ENCODE results near the gene OGFR. TPM values are rescaled to one million over a fixed set of nuclear protein-coding genes. Genes with fewer than 3 reads are reported as not detected.
A peak's percentile ranks its signal among the peaks of the same experiment; 100 is the strongest.

Gene OGFR
- total RNA-seq = 10 to 100 TPM; 73.3 to 88.3 (median 76.3) TPM

GRCh38 chr20:62804627-62805154 lies at the start of gene OGFR:
Gene OGFR, plus strand, starts transcription at chr20:62804835. Its CDS starts 25 bp downstream, at chr20:62804860.
- DNase-seq = peak; percentile 80 to 88 (median 85)
- no peaks in the 10 kb centered on the region for H3K27me3 ChIP-seq
- peak within 1 kb of the TSS; percentile 83 to 98 (median 90) for H3K27ac ChIP-seq
- H3K9me3 ChIP-seq = no peaks in the 10 kb centered on the region
- H3K4me1 ChIP-seq = peaks cover 3 to 32% (median 17%) of the 10 kb centered on the region in 4 donors
- peaks cover 0 to 35% (median 0%) of the 10 kb centered on the region in 3 donors for H3K36me3 ChIP-seq
- no peak for TF ChIP-seq CTCF (IDR thresholded peaks at IDR 0.05)
- TF ChIP-seq POLR2A (IDR thresholded peaks at IDR 0.05) = peak in 1 of 2 donors; percentile 56
- H3K4me3 ChIP-seq = peak within 1 kb of the TSS; percentile 87 to 100 (median 96)

- Histone ChIP-seq H3K4me1 (no peaks in the 10 kb centered on the region), H3K27ac (no peak overlapping the region), H3K4me3 (no peak overlapping the region), H3K36me3 (no peaks in the 10 kb centered on the region), H3K27me3 (no peaks in the 10 kb centered on the region), H3K9me3 (no peaks in the 10 kb centered on the region)
- no peak for DNase-seq
- no peak for TF ChIP-seq POLR2A (IDR thresholded peaks at IDR 0.05)
- TF ChIP-seq CTCF (IDR thresholded peaks at IDR 0.05) = no peak
Observed at GRCh38 chr20:62754991-62755356, 49.7 kb upstream of the OGFR start.

- Histone ChIP-seq H3K4me3 (no peak overlapping the region), H3K9me3 (no peaks in the 10 kb centered on the region), H3K36me3 (no peaks in the 10 kb centered on the region), H3K4me1 (no peaks in the 10 kb centered on the region), H3K27ac (no peak overlapping the region), H3K27me3 (no peaks in the 10 kb centered on the region)
- DNase-seq = no peak
- TF ChIP-seq CTCF (IDR thresholded peaks at IDR 0.05) (no peak), POLR2A (IDR thresholded peaks at IDR 0.05) (no peak)
Observed at GRCh38 chr20:62755817-62756724, 48.6 kb upstream of the OGFR start.

GRCh38 chr20:62758226-62758912 lies 46.3 kb upstream of the OGFR start:
- H3K27ac ChIP-seq = no peak overlapping the region
- H3K9me3 ChIP-seq = no peaks in the 10 kb centered on the region
- TF ChIP-seq POLR2A (IDR thresholded peaks at IDR 0.05) = no peak
- TF ChIP-seq CTCF (IDR thresholded peaks at IDR 0.05) = no peak
- H3K36me3 ChIP-seq = no peaks in the 10 kb centered on the region
- no peak for DNase-seq
- H3K27me3 ChIP-seq = no peaks in the 10 kb centered on the region
- no peaks in the 10 kb centered on the region for H3K4me1 ChIP-seq
- H3K4me3 ChIP-seq = no peak overlapping the region

- Histone ChIP-seq H3K9me3 (no peaks in the 10 kb centered on the region), H3K4me3 (no peak overlapping the region), H3K4me1 (no peaks in the 10 kb centered on the region), H3K27ac (no peak overlapping the region), H3K27me3 (no peaks in the 10 kb centered on the region), H3K36me3 (no peaks in the 10 kb centered on the region)
- no peak for DNase-seq
- TF ChIP-seq POLR2A (IDR thresholded peaks at IDR 0.05) (no peak), CTCF (IDR thresholded peaks at IDR 0.05) (no peak)
Observed at GRCh38 chr20:62759981-62760431, 44.6 kb upstream of the OGFR start.

All from Peyer's patch (tissue), 4 donors.